Stimulated activated CD4-positive, alpha-beta T cell treated with anti-CD3 and anti-CD28 coated beads, Interleukin-2, amount 100 ng/mL, for 4 hours (primary cell): ENCODE results near the gene SENP1.
"Not testable (repeated sequence)": the region's sequence is repeated elsewhere in the genome, so short reads cannot be mapped to it uniquely, and the experiment has no call there.

Experiments used
- DNase-seq: peaks from one replicate; pipeline ENCODE4 v3.0.0-alpha.2; 2020; ENCODE audit warnings: low read depth

SENP1 gene

DNA sequence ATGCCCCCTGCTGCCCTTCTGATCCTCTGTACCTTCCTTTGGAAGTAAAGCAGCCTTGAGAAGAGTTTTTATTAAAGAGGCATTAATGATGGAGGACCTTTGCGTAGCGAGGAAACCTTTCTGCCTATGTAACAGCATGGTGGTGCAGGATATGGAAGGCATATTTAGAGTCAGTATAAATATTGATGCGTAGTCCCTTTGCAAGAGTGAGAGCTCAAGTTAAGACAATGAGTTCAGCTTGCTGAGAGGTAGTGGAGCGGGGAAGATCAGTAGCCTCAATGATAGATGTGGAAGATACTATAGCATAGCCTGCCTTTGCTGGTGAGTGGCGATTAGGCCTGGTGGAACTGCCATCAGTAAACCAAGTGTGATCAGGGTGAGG lies 5.4 kb upstream of the SENP1 start:
- not testable (repeated sequence) for DNase-seq

DNA sequence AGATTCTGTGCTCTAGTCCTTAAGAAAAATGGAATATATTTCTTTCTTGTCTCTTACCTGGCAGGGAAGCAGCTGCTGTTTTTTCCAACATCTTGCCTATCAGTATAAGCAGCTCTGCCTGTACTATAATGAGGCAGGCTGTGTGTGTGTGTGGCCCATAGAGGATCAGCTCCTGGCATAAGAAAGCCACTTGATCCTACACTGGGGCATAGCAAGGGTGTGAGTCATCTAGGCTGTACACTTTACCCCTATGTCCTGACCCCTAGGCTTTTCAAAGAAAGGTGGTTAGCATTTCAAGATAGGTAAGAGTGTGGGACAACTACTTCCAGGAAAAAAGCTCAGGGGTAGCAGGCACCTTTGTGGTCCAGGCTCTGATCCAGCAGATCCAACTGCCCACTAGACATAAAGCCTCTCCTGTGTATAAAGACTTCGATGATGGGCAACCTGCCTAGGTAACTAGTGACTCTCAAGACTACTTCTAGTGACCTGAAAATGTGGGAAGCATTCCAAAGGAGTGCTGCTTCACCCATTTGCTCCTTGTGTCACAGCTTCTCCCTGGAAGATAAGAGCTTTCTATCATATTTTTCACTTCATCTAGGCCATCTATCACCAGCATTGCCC lies 4.9 kb upstream of the SENP1 start:
- DNase-seq, result no peak

DNA sequence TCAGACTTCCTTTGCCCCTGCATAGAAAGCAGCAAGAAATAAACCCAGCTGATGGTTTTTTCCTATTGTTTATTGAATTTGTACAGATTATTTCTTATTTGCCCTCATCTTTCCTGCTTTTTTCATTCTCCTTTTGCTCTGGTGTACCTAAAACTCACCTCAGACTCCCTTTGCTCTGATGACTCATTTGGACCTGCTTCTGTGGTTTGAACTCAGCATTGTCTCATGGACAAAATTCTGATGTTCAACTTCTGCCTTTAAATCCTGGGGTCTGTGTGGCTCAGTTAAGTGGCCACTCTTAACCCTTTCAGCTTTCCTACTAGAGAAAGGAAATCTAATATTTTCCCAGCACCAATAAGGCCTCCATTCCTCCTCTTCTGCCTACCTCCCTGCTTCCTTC lies 3.5 kb upstream of the SENP1 start:
- no peak for DNase-seq

DNA sequence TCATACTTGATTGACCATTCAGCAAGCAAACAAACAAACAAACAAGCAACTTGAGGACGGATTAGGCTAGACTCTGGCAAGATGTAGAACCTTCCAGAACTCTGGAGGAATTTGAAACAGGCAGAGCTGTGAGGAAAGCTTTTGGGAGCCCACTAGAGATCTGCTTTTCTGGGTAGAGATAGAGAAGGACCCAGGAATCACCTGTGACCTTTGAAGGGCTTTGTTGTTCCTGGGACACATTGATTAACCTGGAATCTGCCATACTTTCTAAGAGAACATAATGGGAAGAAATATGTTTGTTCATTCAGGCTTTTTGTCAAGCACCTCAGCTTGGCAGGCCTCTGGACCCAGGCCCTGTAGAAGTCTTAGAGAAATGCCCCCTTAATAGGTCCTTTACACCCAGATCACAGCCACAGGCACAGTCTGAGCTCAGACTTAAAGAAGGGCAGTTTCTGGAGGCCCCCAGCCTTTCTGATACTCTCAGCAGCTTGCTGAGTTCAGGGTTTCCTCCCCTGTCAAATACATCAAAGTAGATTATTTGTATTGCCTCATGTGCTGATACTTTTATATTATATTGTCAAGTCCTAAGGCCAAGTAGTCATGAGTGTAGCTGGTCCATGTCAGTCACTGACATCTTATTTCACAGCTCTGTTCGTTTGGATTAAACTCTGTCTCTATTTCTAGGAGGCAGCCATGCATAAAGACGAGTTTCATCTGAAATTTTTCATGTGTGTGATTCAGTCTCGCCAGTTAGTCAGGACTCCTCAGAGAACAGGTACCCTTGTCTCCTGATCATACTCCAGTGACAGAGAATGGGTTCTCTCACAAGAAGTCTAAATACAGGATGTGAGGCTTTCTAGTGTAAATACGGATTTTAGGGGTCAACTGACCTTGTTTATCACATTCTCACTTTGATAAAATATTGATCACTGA lies 1.1 kb upstream of the SENP1 start:
- no peak for DNase-seq

DNA sequence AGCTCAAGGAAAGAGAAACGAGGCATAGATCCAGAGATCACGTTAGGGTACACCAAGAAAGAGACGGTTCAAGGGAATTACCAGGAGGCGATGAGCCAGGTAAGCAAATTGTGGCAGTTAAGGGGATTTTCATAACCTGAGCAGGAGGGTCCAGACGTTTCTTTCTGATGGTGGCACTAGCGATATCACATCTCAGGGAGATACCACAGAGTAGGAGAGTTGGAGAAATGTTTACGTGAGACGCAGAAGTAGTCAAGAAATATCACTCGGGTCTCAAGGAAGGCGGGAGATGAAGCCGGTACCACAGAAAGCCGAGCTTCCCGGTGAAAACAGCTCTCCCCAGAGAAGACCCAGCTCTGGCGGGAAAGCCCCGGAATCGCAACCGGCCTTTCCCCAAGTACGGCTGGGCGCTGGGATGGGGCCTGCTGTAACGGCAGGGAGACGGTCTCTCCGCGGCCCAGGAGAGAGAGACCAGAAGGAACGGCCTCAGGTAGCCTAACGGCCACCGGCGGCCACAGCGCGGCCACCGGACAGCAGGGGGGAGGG lies 485 bp downstream of the SENP1 start:
- DNase-seq, result no peak

DNA sequence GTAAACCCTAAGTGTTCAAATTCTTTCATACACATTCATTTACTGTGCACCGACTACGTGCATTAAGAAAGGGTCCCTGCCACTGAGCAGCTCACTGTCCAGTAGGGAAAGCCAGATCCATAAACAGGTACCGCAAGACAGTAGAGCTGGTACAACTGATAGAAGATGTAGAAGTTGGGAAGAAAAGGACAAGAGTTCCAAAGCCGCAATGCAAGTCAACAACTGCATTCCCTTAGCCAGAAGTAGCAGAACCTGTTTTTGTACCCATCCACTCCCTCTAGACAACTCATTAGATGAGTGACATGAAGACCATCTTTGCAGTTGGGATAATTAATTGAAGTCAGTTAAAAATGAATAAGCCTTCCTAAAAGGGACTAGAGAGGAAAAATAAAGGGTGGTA lies 1.3 kb downstream of the SENP1 start:
- DNase-seq, result no peak

DNA sequence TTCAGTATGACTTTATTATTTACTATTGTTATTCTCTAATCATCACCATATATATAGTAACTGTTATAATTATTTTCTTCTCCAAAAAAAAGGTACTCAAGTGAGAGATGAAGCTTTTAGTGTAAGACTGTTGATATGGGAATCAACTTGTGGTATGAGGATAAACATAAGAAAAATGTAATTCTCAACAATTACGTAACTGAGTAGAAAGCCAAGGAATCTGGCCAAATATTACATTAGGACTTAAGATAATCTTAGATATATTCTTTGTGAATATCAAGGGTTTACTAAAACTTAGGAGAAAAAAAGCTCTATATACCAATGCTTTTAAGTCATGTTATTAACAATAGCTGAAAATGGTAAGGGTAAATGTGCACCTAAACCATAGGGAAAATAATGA lies 13.3 kb downstream of the SENP1 start:
- DNase-seq, result no peak

DNA sequence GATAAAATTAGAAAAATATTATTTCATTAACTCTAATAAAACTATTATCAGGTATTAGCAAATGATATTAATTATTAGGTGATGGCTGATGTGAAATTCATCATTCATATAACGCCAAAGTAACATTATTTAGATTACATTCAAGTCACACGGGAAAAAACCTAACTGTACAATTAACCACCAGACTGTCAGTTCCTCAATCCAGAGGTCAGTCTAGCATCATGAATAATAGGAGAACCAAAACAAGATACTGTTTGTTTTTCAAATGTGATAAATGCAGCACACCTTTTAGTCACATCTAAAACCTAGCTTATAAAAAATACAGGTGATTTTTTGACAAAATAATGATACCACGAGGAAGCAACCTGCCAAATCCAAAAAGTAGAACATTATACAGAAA lies 19.6 kb downstream of the SENP1 start:
- DNase-seq, result no peak

DNA sequence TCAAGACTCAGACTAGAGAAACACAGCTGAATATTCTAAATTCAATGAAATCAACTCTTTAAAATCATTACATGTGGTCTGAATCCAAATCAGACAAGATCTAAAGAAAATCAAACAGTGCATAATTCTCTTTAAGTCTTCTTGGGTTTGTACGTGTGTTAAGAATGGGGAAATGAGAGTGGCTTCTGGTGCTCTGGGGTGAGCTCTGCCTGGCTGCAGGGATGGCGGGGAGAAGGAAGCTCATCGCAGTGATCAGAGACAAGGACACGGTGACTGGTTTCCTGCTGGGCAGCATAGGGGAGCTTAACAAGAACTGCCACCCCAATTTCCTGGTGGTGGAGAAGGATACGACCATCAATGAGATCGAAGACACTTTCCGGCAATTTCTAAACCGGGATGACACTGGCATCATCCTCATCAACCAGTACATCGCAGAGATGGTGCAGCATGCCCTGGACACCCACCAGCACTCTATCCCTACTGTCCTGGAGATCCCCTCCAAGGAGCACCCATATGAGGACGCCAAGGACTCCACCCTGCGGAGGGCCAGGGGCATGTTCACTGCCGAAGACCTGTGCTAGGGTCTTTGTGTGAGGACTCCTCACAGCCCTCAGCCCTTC lies 20.9 kb downstream of the SENP1 start:
- no peak for DNase-seq

DNA sequence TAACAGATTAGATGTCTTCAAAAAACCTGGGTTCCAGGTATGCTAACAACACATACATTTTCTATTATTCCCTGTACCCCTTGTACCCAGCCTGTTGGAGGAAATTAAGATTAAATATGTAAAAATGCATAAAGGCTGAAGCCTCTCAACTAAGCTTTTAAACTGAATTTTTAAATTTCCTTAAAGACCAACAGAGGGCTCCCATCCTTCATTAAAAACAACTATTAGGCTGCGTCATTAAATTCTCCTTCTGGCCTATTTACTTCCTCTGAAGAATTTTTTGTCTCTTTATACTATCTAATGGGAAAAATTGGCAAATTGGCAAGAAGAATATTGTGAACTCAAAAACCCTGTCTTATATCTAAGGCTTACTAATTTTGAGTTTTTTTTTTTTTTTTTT lies 21.8 kb downstream of the SENP1 start:
- no peak for DNase-seq

DNA sequence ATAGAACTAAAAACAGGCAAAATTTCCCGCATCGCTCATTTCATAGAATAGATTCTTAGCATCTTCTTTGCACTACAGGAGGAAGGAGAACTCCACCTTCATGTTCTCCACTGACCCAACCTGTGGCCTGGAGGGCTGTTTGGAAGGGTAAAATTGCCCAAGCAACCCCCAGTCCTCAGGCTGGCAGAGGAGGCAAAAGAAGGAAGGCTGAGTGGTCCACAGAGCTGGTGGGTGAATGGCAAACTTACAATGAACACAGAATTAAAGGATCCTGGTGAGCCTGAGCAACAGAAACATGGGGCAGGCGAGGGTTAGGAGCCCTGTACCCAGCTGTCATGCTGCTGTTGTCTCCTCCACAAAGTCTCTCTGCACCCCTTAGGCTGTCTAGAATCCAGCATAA lies 25.1 kb downstream of the SENP1 start:
- no peak for DNase-seq

DNA sequence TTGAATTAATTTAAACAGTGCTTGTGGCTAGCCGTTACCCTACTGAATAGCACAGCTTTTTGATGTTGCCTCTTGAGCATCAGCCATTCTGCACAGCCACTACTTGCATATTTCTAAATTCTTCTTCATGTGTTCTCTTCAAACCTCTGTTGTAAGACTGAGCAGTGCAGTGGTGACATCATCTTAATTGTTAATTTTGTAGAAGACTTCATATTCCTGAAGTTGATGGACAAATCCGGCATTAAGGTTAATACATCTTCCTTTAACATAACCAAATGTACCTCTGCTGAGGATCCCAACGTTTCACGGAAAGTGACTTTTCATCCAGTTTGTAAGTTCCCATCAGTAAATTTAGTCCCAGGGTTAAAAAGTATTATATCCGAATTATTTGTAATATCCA lies 25.6 kb downstream of the SENP1 start:
- no peak for DNase-seq

DNA sequence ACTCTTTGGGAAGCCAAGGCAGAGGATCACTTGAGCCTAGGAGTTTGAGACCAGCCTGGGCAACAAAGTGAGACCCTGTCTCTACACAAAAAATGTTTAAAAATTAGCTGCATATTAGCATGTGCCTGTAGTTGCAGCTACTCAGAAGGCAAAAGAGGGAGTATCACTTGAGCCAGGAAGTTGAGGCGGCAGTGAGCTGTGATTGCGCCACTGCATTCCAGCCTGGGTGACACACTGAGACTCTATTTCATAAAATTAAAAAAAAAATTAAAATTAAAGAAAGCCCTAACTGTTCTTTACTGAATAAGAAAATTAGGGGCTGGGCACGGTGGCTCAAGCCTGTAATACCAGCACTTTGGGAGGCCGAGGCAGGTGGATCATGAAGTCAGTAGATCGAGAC lies 27.0 kb downstream of the SENP1 start:
- no peak for DNase-seq

DNA sequence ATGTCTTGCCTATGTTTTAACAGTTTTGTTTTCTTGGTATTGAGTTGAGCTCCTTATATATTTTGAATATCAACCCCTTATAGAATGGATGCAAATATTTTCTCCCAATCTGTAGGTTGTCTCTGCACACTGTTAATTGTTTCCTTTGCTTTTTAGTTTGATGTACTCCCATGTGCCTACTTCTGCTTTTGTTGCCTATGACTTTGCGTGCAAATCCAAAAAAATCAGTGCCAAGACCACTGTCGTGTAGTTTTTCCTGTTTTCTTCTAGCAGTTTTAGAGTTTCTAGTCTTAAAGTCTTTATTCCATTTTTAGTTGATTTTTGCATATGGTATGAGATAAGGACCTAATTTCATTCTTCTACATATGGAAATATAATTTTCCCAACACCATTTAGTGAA lies 28.8 kb downstream of the SENP1 start:
- DNase-seq, result no peak

DNA sequence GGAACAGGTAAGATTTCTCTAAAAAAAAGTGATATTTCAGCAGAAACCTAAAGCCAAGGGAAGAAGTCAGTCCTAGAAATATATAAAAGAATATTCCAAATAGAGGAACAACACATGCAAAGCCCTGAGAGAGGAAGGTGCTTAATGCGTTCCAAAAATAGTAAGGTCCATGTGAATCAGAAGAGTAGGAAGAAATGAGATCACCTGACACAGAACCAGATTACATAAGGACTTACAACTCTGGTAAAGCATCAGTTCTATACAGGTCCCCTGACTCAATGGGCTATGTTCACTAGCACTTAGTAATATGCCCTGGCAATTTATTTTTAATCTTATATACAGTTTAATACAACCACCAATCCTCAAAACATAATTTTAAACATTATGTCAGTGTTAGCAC lies 30.0 kb downstream of the SENP1 start:
- no peak for DNase-seq

DNA sequence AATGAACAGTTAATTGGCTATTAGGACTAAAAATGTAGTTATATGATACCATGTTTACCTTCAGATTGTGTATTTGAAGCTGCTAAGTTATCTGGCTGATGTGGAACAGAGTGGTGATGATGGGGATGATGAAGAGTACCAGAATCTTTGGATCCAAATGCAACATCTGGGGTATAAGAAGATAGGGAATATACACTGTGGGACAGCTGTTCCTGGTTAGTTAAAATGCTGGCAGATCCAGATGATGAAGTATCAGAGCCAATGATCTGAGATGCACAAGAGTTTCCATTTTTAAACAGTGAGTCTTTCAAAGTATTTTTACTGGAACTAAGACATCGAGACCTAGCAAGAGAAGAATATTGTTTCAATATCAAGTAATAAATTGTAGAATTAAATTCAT lies 31.6 kb downstream of the SENP1 start:
- no peak for DNase-seq

DNA sequence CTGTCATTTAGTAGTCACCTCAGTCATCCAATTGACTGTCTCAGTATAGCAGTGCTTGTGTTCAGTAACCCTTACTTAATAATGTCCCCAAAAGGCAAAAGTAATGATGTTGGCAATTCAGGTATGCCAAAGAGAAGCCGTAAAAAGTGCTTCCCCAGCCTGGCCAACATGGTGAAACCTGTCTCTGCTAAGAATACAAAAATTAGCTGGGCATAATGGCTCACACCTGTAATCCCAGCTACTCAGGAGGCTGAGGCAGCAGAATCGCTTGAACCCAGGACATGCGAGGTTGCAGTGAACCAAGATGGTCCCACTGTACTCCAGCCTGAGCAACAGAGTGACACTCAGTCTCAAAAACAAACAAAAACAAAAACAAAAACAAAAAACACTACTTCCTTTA lies 33.6 kb downstream of the SENP1 start:
- DNase-seq, result no peak

DNA sequence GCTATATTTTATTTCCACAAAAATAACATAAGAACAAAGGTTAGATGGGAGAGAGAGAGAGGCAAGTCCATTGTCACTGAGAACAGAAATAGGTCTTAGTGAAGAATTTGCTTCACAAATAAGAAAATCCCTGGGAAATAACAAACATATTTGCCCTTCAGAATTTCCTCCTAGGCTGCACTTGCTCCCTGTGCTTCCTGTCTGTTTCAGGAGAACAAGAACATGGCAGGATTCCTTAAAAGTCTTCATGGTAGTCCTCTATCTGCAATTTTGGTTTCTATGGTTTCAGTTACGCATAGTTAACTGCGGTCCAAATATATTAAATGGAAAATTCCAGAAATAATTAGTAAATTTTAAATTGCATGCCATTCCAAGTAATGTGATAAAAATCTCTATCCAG lies 34.1 kb downstream of the SENP1 start:
- DNase-seq, result no peak

DNA sequence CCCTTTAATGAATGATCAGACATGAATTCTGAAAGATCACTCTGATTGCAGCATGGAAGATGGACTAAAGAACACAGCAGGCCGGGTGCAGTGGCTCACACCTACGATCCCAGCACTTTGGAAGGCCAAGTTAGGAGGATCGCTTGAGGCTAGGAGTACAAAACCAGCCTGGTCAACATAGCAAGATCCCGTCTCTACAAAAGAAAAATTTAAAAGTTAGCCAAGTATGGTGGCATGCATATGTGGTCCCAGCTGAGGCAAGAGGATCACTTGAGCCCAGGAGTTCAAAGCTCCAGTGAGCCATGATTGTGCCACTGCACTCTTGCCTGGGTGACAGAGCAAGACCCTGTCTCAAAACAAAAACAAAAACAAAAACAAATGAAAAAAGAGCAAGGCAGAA lies 35.1 kb downstream of the SENP1 start:
- DNase-seq, result no peak

DNA sequence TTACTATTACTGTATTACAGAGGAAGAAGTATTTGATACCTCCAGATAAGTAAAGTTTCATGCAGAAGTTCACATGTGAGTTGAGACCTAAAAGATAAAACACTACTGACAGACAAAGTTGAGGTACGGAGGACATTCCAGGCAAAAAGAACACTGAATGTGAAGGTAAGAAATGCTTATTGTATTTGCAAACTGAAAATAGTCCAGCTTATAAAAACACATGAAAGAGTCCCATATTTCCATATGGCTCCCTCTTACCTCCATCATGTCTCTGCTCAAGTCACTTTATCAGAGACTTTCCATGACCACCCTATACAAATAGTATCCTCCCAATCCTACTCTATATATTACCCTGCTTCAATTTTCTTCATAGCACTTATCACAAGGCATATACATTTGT lies 35.8 kb downstream of the SENP1 start:
- DNase-seq, result no peak

DNA sequence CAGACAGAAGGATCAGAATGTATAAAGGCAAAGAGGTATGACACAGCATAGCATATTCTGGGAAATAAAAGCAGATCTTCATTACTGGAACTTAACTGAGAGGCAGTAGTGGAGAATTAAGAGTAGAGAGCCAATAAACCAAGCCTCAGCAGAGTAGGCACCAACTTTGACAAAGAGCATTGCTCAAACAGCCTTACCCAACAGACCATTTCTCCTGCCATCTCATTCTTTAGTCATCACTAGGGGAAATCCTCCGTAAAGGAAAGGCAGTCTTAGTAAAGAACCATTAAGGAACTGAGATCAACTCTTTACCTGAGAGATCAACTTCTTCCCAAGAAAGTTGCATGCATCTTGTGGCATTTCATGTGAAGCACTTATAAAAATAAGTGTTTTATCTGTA lies 36.6 kb downstream of the SENP1 start:
- no peak for DNase-seq

DNA sequence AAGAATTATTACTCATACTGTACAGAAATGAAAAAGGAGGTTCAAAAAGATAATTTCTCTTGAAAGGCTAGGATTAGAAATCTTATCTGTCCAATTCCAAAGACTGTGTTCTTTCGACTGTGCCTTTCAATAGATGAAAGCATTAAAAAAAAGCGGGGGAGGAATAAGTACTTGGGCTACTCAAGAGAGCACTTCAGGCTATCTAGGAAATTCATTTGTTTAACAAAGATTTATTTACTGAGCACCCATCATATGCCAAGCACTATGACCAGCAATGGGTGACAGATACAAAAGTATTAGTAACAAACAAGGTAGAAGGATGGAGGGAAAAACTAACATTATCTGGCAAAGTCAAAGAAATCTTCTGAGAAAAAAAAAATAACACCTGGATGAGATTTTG lies 37.4 kb downstream of the SENP1 start:
- no peak for DNase-seq

DNA sequence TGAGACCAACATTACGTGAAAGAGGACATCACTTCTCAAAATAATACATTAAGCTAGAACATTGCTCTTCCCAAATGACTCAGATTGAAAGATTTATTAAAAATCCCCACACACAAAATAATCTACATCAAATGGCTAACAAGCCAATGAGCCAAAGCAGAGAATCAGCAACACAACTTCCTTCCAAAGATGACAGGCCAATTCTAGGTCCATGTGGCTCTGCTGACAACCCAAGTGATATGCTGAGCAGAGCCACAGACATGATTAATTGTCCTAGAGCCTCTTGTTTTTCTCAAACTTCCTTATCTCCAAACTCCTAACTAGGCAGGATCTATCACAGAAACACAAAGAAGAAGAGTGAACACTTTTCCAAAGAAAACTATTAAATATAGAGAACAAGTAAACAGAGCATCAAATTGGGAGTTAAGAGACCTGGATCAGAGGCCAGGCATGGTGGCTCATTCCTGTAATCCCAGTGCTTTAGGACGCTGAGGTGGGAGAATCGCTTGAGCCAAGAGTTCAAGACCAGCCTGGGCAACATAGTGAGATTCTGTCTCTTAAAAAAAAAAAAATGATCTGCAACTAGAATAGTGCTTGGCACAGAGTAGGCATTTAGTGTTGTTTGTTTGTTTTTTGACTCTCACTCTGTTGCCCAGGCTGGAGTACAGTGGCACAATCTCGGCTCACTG lies 38.5 kb downstream of the SENP1 start:
- DNase-seq, result no peak
